Activated naive CD4-positive, alpha-beta T cell treated with Interleukin-2 at 50 U/mL for 16 hours (primary cell): Measurements from ENCODE around the gene NELFCD.
A peak's percentile ranks its signal among the peaks of the same experiment; 100 is the strongest.
"Not testable (repeated sequence)": the region's sequence is repeated elsewhere in the genome, so short reads cannot be mapped to it uniquely, and the experiment has no call there.

Source experiments
- DNase-seq: peaks from one replicate; pipeline ENCODE4 v3.0.0-alpha.2; 2020

Gene NELFCD, protein sequence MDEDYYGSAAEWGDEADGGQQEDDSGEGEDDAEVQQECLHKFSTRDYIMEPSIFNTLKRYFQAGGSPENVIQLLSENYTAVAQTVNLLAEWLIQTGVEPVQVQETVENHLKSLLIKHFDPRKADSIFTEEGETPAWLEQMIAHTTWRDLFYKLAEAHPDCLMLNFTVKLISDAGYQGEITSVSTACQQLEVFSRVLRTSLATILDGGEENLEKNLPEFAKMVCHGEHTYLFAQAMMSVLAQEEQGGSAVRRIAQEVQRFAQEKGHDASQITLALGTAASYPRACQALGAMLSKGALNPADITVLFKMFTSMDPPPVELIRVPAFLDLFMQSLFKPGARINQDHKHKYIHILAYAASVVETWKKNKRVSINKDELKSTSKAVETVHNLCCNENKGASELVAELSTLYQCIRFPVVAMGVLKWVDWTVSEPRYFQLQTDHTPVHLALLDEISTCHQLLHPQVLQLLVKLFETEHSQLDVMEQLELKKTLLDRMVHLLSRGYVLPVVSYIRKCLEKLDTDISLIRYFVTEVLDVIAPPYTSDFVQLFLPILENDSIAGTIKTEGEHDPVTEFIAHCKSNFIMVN

DNA sequence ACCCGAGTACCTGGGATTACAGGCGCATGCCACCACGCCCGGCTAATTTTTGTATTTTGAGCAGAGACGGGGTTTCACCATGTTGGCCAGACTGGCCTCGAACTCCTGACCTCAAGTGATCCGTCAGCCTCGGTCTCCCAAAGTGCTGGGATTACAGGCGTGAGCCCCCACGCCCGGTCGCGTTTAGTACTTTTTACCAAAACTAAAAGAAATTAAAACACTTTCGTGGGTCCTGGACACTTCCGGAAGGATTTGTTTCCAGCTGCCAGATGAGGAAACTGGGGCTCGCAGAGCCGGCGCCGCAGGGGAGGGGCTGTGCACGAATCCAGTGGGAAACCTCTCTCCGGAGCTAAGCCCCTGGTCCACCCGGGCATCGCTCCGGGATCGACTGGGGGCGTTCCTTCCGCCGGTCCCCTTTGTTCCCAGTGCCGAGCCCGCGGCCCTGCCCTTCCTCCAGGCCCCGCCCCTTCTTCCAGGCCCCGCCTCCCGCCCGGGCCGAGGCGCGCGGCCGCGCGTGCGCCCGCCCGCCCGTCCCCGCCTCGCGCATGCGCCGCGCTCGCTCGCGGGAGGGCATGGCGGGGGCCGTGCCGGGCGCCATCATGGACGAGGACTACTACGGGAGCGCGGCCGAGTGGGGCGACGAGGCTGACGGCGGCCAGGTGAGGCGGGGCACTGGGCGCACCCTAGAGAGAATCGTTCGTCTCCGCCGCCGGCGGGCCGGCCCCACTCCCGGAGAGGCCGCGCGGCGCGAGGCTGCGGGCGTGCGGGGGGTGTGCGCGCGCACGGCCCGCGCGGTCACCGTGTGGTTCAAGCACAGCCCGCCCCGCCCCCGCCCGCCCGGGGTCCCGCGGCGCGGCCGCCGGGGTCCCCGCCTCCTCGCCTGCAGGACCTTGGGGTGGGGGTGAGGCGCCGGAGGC lies at the start of gene NELFCD:
Gene NELFCD (plus strand): TSS at position 546 of the 917 bp plus-strand sequence. CDS start 54 bp downstream, at position 600.
- DNase-seq = peak; percentile 89

DNA sequence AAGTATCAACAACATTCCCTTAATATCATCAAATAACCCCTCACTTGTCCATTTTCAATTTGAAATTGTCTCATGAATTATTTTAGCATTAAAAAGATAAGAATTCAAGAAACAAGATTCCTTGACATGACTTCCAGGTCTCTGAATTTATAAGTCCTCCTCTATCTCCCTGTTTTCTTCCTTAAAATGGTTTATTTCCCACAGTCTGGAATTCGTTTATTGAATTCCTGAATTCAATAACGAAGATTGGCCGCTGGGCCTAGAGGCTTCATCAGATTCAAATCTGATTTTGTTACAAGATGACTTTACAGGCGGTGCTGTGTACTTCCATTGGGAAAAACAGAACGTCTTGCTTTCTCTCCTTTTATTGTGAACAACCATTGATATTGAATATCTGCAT lies 48.9 kb upstream of the NELFCD start:
- no peak for DNase-seq

DNA sequence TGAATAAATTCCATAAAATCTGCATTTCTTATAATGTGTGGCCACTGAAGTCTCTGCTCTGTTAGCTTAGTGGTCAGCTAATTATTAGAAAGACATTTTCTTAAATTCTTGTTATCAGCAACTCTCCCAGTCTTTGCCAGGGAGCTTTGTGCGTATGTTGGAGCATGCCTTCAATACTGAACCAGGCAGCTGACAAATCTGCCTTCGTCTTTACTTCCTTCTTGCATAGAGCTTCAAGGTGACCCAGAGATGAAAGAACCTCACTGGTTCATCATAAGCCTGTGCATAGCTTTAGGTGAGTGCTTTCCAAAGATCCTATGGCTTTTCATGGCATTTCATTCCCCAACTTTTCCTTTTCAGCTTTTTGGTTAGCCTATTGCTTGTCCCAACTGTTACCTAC lies 43.0 kb upstream of the NELFCD start:
- no peak for DNase-seq

DNA sequence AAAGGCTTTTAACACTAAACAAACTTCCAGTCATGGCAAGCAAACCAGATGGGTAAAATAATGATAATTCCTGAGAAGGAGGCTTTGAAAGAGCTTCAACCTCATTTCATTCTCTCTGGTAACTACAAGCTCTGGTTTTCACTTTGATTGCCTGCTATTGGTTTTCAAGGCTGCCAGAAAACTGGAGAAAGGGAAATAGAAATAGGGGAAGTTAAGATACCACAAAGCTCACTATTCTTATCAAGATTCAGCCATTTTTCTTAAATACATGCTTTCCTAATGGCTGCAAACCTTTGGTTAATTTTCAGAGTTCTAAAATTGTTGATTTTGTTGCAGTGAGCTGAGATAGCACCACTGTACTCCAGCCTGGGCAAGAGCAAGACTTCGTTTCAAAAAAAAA lies 42.5 kb upstream of the NELFCD start:
- no peak for DNase-seq

DNA sequence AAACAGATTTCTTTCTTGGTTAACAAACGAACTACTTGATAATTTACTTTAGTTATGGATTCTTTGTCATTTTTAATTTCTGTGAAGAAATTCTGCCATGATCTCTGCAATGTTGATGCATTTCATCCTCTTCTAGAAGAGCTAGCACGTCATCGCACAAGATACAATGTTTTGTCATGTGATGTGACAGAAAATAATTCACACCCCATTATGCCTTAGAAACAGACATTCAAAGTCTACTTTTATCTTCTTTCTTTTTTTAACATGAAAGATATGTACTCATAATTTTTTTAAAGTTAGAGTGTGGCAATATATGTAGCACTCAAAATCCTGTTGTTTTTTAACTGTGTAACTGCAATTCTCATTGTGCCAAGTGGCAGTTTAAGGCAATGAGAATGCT lies 39.6 kb upstream of the NELFCD start:
- no peak for DNase-seq

DNA sequence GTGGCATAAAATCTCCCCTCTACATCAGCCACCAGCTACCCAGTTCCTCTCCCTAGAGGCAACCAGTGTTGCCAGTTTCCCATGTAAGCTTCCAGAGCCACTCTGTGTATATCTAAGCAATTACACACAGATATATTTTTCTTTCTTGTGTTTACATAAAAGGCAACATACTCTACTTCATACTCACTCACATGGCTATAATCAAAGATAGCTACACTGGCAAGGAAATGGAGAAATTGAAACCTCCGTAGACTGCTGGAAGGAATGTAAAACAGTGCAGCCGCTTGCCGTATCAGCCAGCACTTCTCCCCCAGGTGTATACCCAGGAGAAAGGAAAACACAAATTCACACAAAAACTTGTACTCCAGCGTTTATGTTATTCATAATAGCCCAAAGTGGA lies 38.5 kb upstream of the NELFCD start:
- DNase-seq = no peak

DNA sequence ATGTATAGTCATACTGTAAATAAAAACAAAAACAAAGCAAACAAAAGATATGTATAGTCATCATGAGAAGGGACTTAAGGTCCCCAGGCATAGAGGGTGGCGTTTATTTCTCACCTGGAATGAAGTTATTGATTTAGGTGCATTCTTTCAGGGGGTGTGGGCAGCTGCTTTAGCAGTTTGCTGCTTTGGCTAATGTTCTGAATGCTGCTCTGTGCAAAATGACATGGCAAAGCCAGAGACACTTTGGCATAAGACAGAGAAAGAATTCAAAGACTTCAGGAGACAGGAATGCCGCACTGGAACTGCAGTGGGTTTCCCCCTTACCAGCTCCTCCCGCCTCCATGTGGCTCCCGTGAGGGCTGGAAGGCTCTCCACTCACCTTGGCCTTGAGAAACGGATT lies 36.4 kb upstream of the NELFCD start:
- DNase-seq = no peak

DNA sequence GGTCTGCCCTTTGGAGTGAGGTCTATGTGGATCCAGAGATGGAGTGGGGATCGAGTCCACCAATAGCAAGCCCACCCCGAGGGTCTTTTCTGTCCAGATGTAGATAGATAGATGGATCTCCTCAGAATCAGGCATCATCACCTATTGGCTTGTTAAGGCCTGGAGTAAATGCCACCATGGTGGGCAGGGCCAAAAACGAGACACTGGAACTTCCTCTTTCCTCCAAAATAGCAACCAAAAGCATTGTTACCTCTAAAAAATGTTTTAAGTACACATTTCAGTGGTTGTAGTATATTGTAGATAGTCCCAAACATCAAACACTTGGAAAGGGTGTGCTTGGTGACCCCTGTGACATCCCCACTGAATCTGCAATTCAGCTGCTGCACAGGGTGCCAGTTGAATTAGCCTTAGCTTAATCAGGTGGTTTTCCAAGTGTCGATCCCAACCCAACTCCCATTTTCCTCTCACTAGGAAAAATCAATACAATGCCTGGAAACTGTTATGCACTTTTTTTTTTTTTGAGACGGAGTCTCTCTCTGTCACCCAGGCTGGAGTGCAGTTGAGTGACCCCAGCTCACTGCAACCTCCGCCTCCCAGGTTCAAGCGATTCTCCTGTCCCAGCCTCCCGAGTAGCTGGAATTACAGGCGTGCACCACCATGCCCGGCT lies 35.0 kb upstream of the NELFCD start:
- no peak for DNase-seq

DNA sequence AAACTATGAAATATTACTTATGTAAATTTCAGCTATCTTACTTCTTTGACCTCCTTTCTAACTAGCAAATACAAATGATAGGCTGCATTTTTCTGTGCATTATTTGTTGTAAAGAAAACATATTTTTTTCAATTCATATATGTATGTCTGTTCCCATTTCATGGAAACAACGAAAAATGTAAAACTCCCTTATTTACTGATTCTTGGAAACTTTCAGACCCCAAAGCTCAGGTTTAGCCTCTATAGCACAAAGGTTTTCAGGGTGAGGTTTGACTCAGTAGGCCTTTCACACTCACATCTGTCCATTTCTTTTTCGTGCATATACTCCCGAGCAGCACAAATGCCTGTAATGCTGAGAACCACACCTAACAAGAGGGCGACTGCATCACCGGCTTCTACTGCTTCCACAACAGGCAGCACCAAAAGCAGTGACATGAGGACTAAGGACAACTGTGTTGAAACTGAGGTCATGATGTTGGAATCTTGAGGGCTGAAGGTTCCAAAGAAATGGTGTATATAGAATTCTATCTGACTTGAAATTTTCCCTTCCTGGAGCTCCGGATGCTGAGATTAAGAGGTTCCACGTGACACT lies 33.2 kb upstream of the NELFCD start:
- not testable (repeated sequence) for DNase-seq

DNA sequence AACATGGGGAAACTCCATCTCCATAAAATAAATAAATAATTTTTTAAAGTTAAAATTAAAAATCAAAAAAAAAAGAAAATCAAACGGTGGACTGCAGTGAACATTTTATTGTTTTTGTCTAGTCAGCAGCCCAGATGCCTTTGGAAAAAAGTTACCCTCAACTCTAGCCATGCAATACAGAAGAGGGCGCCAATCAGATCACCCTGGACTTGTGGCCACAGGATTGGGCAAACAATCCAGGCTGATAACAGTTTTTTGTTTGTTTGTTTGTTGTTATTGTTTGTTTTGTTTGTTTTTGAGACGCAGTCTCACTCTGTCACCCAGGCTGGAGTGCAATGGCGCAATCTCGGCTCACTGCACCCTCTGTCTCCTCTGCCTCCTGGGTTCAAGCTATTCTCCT lies 30.5 kb upstream of the NELFCD start:
- no peak for DNase-seq

DNA sequence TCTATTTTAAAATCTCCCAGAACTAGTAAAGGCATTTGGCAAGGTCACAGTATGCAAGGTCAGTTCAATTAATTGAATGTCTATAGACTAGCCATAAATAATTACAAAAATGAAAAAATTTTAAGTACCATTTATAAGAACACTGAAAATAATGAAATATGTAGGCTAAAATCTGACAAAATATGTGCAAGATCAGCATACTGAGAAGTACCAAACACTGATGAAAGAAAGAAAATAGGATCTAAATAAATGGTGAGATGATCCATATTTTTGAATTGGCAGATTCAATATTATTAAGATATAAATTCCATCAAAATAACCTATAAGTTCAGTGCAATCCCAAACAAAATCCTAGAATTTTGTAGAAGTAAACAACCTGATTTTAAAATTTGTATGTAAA lies 28.0 kb upstream of the NELFCD start:
- DNase-seq = no peak

DNA sequence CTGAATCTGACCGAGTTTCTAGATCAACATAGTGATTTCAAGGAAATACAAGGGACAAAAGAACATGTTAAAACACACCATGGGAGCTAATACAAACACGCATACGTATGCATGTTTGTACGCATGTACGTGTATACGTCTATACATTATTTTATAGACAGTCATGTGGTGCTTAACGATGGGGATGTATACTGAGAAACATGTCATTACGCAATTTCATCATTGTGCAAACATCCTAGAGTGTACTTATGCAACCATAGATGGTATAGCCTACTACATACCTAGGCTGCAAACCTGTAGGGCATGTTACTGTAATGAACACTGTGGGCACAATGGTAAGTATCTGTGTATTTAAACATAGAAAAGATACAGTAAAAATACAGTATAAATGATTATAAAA lies 25.0 kb upstream of the NELFCD start:
- DNase-seq = no peak

DNA sequence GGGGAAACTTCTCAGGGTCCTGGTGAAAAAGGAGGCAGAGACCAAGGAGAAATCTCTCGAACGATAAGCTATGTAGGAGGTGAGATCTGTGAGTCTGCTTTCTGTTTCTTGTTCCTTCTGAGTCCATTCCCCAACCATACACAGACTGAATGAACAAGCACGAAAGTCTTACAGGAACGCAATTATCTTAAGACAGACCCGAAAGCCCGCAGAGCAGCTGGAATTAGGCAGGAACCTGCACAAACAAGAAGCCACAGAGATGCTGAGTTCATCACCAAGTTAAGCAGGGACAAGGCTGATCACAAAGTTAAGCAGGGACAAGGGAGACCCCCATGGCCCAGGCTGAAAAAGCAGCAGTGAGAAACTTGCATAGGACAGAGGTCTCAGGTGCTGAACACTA lies 21.4 kb upstream of the NELFCD start:
- DNase-seq = no peak

DNA sequence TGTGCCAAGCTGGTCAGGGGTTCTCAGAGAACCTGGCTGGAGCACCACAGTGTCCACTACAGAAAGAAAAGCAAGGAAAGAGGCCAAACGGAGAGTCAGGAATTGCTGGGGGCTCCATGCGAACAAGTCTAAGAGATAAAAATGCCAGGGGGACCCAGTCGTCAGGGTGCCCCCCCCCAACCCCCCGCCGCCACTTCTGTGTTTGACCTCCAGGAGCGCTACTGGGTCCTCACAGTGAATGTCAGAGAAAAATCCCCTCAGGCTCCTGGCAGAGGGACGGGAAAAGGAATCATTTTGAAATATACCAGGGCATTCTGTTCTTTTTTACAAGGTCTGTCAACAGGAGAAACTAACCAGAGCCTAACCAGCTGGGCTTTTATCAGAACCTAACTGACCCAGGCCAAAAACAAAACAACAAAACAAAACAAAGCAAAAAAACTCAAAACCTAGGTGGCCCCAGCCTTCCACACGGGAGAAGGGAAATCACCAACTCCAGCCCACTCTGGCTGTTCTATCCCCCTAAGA lies 17.9 kb upstream of the NELFCD start:
- DNase-seq = no peak

DNA sequence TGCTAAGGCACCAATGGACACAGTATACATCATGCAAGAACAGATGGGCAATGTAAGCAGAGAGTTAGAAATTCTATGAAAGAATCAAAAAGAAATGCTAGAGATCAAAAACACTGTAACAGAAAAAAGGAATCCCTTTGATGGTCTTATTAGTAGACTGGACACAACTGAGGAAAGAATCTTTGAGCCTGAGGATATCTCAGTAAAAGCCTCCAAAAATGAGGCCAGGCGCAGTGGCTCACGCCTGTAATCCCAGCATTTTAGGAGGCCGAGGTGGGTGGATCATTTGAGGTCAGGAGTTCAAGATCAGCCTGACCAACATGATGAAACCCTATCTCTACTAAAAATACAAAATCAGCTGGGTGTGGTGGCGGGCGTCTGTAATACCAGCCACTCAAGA lies 17.1 kb upstream of the NELFCD start:
- DNase-seq = not testable (repeated sequence)

DNA sequence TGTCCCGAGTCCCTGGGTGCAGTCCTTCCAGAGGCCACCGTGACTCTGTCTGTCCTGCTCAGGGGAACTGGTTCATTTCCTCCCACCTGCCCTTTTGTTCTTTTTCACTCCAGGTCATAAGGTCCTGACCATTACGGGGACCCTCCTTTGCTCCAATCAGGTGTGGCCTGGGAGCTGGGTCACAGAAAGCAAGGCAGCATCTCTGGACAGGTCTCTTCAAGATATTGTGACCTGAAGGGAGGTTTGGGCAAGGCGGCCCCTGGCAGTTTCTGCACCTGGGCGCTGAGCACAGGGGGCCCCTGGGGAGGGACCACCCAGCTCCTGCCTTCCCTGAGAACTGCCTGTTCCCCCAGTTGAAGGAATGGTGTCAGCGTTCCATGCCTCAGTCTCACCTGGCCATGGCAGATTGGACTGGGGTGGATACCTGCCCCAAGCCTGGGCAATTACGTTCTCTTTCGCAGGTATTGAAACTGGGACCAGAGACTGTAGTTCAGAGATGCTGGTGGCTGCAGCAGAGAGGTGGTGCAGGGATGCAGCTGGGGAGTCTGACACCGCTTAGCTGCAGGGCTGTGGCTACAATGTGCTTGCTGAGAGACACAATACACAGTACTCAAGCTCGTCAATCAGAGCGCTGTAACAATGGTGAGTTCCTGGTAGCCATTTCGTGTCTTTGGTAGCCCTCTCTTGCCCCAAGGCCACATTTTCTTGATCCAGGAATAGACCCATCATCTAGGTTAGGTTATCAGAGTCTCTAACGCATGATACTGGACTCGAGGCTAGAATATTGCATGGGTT lies 15.6 kb upstream of the NELFCD start:
- DNase-seq = no peak

DNA sequence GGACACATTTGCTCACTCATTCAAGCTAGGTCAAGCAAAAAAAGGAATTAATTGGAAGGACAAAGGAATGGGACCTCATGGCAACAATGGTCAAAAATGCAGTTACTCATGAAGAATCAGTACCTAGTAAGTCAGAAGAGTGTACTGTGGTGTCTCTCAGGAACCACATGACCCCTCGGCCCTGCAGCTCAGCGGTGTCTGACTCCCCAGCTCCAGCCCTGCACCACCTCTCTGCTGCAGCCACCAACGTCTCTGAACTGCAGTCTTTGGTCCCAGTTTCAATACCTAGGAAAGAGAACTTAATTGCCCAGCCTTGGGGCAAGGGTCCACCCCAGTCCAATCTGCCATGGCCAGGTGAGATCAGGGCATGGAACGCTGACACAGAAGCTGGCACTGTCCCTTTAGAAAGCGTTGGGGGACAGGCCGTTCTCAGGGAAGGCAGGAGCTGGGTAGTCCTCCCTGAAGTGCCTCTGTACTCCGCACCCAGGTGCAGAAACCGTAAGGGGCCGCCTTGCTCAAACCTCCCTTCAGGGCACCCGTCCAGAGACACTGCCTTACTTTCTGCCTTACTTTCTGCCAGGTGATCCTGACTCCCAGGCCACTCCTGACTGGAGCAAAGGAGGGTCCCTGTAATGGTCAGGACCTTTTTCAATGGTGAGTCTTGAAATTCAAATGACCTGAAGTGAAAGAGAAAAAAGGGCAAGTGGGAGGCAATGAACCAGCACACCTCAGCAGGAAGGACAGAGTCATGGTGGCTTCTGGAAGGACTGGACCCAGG lies 13.2 kb upstream of the NELFCD start:
- no peak for DNase-seq

DNA sequence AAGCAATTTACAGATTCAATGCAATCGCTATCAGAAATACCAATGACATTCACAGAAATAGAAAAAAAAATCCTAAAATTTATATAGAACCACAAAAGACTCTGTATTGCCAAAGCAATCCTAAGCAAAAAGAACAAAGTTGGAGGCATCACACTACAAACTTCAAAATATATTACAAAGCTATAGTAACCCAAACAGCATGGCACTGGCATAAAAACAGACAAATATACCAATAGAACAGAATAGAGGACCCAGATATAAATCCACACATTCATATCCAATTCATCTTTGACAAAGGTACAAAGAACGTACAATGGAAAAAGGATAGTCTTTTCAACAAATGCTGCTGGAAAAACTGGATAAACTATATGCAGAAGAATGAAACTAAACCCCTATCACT lies 11.6 kb upstream of the NELFCD start:
- DNase-seq = no peak

DNA sequence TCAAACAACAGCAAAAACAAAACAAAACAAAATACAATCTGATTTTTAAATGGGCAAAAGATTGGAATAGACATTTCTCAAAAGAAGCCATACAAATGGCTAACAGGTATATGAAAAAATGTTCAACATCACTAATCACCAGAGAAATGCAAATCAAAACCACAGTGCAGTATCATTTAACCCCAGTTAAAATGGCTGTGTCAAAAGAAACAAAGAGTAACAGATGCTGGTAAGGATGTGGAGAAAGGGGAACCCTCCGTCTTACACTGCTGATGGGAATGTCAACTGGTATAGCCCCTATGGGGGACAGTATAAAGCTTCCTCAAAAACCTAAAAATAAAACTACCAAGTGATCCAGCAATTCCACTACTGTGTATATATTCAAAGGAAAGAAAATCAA lies 10.9 kb upstream of the NELFCD start:
- no peak for DNase-seq

DNA sequence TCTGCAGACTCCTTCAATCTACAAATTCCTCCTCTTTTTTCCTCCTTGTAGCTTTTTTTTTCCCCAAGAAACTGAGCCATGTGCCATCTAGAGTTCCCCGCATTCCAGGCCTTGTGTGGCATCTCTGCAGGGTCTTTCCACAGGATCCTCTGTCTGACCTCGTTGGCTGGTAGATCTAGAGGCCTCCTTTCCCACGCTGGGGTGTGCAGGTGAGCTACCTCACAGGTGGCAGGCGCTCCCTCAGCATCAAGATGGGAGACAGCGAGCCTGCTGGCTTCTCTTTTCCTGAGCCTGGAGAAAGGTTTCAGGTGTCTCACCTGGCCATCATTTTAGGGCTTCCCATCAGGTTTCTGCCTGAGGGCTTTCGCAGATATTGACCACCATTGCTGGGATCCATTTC lies 9.6 kb upstream of the NELFCD start:
- no peak for DNase-seq

DNA sequence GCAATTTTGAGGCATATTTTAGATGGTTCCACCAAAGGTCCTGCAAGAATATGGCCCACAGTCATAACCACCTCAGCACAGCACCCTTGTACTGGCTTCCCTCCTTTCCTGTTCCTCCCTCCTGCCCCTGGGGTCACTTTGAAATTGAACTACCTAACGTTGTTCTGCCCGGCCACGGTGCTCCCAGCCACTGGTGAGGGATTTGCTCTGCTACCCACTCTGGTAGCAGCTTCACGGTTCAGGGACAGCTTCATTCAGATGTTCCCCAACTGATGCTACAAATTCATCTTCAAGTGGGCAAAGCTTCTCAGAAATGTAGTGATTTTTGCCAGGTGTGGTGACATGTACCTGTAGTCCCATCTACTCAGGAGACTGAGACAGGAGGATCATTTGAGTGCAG lies 7.9 kb upstream of the NELFCD start:
- no peak for DNase-seq
